Muscle layer of duodenum (tissue), 2 donors: ENCODE data around the gene SLC52A3.

ENCODE experiments used
- H3K27ac ChIP-seq: one replicate; pipeline ENCODE4 v1.7.0; 2013; ENCODE audit warnings: mild to moderate bottlenecking, low read length
- H3K27me3 ChIP-seq: one replicate; pipeline ENCODE4 v1.7.0; 2013; ENCODE audit warnings: low read depth, mild to moderate bottlenecking, control low read depth, low read length
- H3K36me3 ChIP-seq, 2 donors: one replicate each; pipeline ENCODE4 v1.7.0; 2013; ENCODE audit warnings: low read length in 2 of 2, control low read depth in 1 of 2, mild to moderate bottlenecking in 1 of 2; ENCODE audit not compliant: insufficient read depth in 2 of 2, control insufficient read depth in 1 of 2
- H3K4me1 ChIP-seq, 2 donors: one replicate each; pipeline ENCODE4 v1.7.0; 2013; ENCODE audit warnings: low read length in 2 of 2, mild to moderate bottlenecking in 2 of 2, control low read depth in 1 of 2, moderate library complexity in 1 of 2; ENCODE audit not compliant: insufficient read depth in 2 of 2, control insufficient read depth in 1 of 2
- H3K4me3 ChIP-seq, 2 donors: one replicate each; pipeline ENCODE4 v1.7.0; 2013; ENCODE audit warnings: low read length in 2 of 2, low read depth in 1 of 2, mild to moderate bottlenecking in 1 of 2
- H3K9me3 ChIP-seq, 2 donors: one replicate each; pipeline ENCODE4 v1.7.0; 2013; ENCODE audit warnings: low read length in 2 of 2, control low read depth in 1 of 2, mild to moderate bottlenecking in 1 of 2; ENCODE audit not compliant: control insufficient read depth in 1 of 2
- donor health status: healthy.

The SLC52A3 gene

GRCh38 chr20:764255-764654 lies 4.0 kb downstream of the SLC52A3 start:
- Histone ChIP-seq H3K27me3 (peaks cover 7% of the 10 kb centered on the region), H3K36me3 (no peaks in the 10 kb centered on the region), H3K9me3 (no peaks in the 10 kb centered on the region), H3K4me1 (no peaks in the 10 kb centered on the region), H3K4me3 (no peak overlapping the region), H3K27ac (no peak overlapping the region)

DNA sequence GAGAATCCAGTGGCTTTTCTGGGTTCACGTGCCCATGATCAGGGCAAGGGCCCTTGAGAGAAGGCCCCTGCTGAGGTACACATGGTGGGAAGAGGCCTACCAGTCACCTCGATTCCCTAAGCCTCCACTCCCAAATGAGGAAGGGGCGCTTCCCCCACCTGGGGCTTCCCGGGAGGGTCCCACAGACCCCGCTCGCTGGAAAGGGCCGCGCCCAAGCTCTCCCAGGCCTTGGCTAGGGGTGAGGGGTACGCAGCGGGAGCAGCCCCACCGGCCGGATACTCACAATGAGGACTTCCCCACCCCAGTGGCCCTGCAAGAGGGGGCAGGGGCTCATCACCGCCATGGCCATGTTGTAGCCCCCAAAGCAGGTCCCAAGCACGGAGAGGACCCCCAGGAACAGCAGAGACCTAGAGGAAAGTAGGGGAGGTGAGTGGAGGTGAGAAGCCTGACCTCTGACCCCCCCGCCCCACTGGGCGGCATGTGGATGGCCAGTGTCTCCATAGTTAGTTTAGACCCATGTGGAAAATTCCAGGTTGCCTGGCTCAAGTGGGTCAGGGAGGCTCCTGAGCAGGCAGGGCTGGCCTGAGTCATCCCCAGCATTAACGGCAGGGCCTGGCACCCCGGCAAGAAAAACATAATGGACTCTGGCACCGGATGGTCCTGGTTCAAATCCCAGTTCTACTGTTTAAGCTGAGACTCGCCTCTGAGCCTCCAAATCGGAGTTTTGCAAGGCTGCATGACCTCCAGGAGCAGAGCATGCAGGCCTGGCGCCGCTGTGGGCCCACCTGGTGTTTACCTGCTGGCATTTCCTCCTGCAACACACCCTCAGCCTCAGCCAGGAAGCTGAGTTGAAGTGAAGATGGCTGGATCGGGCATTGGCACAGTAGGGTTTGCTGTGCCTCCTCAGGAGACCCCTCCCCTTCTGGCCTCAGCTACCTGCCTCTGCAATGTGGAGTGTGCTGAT lies 6.6 kb downstream of the SLC52A3 start:
- Histone ChIP-seq H3K4me3 (no peak overlapping the region), H3K4me1 (no peaks in the 10 kb centered on the region), H3K27ac (no peak overlapping the region), H3K27me3 (peaks cover 7% of the 10 kb centered on the region), H3K36me3 (no peaks in the 10 kb centered on the region), H3K9me3 (no peaks in the 10 kb centered on the region)

DNA sequence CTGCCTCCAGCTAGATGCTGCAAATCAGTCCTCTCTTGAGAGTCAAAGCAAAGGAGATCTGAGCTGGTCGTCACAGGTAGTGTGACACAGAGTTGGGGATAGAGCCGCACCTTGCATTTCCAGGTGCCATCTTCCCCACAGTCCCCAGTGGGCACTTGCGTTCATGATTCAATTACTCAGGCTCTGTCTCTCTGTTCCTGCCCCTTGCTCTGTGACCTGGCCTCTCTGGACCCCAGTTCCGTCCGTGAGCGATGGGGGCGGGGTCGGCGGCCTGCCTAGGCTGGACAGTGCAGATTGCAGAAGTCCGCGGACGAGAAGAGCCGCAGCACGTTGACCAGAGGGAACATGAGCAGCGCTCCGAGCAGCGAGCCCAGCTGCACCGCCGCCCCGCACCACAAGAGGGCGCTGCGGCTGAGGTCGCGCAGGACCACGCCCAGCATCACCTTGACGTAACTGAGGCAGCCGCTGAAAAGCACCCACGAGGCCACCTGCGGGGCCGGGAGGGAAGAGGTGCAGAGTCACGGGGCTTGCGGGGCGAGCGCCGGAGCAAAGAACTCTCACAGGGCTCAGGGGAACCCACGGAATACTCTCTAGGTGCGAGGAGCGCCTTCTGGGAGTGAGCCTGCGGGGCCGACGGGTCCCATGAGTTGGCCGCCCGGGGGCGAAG lies 7.4 kb downstream of the SLC52A3 start:
- H3K36me3 ChIP-seq: no peaks in the 10 kb centered on the region
- no peak overlapping the region for H3K27ac ChIP-seq
- no peaks in the 10 kb centered on the region for H3K9me3 ChIP-seq
- no peaks in the 10 kb centered on the region for H3K4me1 ChIP-seq
- H3K4me3 ChIP-seq: no peak overlapping the region
- H3K27me3 ChIP-seq: peaks cover 7% of the 10 kb centered on the region

- H3K9me3 ChIP-seq: no peaks in the 10 kb centered on the region
- peaks cover 7% of the 10 kb centered on the region for H3K27me3 ChIP-seq
- no peaks in the 10 kb centered on the region for H3K36me3 ChIP-seq
- H3K4me1 ChIP-seq: no peaks in the 10 kb centered on the region
- H3K4me3 ChIP-seq: no peak overlapping the region
- H3K27ac ChIP-seq: no peak overlapping the region
Observed at GRCh38 chr20:757506-757905, 10.8 kb downstream of the SLC52A3 start.

GRCh38 chr20:755941-756340 lies 12.4 kb downstream of the SLC52A3 start:
- Histone ChIP-seq H3K4me1 (no peaks in the 10 kb centered on the region), H3K27me3 (peaks cover 7% of the 10 kb centered on the region), H3K27ac (no peak overlapping the region), H3K9me3 (no peaks in the 10 kb centered on the region), H3K4me3 (no peak overlapping the region), H3K36me3 (no peaks in the 10 kb centered on the region)

DNA sequence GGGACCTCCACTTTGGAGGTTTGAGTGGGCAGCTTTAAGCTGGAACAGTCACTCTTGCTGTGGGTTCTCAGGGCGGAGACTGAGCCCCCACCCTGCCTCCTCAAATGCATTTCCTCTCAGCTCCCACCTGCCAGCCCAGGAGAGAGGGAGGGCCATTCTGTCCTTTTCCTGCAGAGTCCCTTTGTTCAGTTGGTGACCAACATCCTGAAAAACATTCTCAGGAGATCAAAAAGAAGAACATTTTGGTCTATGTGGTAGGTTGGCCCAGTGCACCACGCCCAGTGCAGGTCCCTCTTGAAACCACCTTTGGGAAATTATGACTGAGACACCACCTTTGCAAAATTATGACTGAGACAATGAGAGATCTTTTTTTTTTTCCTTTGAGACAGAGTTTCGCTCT lies 13.4 kb downstream of the SLC52A3 start:
- Histone ChIP-seq H3K36me3 (no peaks in the 10 kb centered on the region), H3K27ac (no peak overlapping the region), H3K4me1 (no peaks in the 10 kb centered on the region), H3K4me3 (no peak overlapping the region), H3K9me3 (no peaks in the 10 kb centered on the region), H3K27me3 (no peaks in the 10 kb centered on the region)

DNA sequence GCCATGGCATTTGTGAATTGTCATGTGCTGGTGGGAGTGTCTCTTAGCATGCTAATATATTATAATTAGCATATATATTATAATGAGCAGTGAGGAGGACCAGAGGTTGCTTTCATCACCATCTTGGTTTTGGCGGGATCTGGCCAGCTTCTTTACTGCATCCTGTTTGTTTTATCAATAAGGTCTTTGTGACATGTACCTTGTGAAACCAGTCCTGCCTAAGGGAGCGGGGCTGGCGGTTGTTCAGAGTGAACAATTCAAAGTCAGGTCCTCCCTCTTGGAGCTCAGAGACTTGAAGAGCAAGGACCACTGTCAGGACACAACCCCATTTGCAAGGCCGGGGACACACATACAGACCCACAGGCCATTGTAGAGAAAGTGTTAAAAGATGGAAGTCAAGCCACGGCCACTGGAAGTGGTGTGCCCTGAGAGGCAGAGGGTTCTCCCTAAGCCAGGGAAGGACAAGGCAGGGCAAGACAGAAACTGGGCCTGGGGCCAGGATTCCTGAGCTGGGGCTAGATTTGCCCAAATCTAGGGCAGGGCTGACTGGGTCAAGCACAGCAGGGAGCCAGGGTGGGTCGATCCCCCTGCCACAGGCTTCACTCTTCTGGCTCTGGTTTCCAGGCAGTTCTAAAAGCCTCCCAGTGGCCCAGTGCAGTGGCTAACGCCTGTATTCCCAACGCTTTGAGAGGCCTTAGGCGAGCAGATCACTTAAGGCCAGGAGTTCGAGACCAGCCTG lies 14.2 kb downstream of the SLC52A3 start:
- H3K27me3 ChIP-seq: no peaks in the 10 kb centered on the region
- no peaks in the 10 kb centered on the region for H3K9me3 ChIP-seq
- no peak overlapping the region for H3K4me3 ChIP-seq
- no peaks in the 10 kb centered on the region for H3K36me3 ChIP-seq
- H3K27ac ChIP-seq: no peak overlapping the region
- no peaks in the 10 kb centered on the region for H3K4me1 ChIP-seq

DNA sequence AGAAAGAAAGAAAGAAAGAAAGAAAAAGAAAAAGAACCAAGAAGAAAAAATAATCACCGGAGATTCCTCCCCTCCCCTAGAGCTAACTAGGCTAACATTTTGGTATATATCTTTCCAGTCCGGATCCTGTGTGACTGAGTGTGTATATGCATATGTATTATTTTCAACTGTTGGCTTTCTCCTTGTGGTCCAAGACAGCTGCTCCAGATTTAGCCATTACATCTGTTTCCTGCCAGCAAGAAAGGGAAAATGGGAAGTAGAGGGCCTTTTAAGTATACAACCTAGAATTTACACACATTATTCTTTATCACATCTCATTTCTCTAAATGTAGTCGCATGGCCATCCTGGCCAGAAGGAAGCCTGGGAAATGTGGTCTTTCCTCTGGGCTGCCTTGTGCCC lies 15.2 kb downstream of the SLC52A3 start:
- Histone ChIP-seq H3K36me3 (no peaks in the 10 kb centered on the region), H3K9me3 (no peaks in the 10 kb centered on the region), H3K4me1 (no peaks in the 10 kb centered on the region), H3K4me3 (no peak overlapping the region), H3K27ac (no peak overlapping the region), H3K27me3 (no peaks in the 10 kb centered on the region)

- H3K27ac ChIP-seq: no peak overlapping the region
Observed at GRCh38 chr20:752291-752690, 16.0 kb downstream of the SLC52A3 start.

GRCh38 chr20:751761-752160 lies 16.5 kb downstream of the SLC52A3 start:
- Histone ChIP-seq H3K36me3 (no peaks in the 10 kb centered on the region), H3K27me3 (no peaks in the 10 kb centered on the region), H3K27ac (no peak overlapping the region), H3K4me3 (no peak overlapping the region), H3K4me1 (no peaks in the 10 kb centered on the region), H3K9me3 (no peaks in the 10 kb centered on the region)

More at GRCh38 chr20:752291-752690, 16.0 kb downstream of the SLC52A3 start:
- H3K4me1 ChIP-seq: no peaks in the 10 kb centered on the region
- H3K36me3 ChIP-seq: no peaks in the 10 kb centered on the region
- no peak overlapping the region for H3K4me3 ChIP-seq
- no peaks in the 10 kb centered on the region for H3K27me3 ChIP-seq
- no peaks in the 10 kb centered on the region for H3K9me3 ChIP-seq

DNA sequence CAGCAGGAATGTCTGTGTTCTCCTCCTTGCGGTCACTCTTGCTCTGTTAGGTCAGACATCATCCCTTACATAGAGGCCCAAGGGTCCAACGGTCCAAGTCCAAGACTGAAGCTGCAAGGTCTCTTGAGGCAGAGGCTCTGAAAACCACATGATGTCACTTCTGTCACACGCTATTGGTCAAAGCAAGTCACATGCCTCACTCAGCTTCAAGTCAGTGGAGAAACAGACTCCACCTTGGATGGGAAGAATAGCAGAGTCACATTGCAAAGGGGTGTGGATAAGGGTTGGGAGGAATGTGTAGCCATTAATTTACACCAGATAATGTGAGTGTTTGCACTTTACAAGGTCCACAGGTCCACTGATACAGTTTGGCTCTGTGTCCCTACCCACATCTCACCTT lies 17.5 kb downstream of the SLC52A3 start:
- Histone ChIP-seq H3K36me3 (no peaks in the 10 kb centered on the region), H3K4me3 (no peak overlapping the region), H3K9me3 (peaks cover 2 to 3% of the 10 kb centered on the region in 2 donors), H3K27ac (no peak overlapping the region), H3K4me1 (no peaks in the 10 kb centered on the region), H3K27me3 (no peaks in the 10 kb centered on the region)
